Upper lobe of left lung (tissue), 4 donors: Measurements from ENCODE around the gene SASH3.

Source experiments
- EP300 ChIP-seq, 4 donors: sonication (generic); formaldehyde crosslinking; IDR thresholded peaks; one replicate each; pipeline ENCODE4 v1.5.1; 2017; ENCODE audit warnings: antibody characterized with exemption in 4 of 4, control low read depth in 2 of 4
- POLR2A ChIP-seq, 4 donors: fragments of 450-650 bp; IDR thresholded peaks; one replicate each; pipeline ENCODE4 v1.5.1; 2016 to 2017; ENCODE audit warnings: antibody characterized with exemption in 4 of 4, mild to moderate bottlenecking in 2 of 4
- POLR2AphosphoS5 ChIP-seq, 2 donors: sonication (generic); formaldehyde crosslinking; IDR thresholded peaks; one replicate each; pipeline ENCODE4 v1.5.1; 2017; ENCODE audit warnings: antibody characterized with exemption in 2 of 2
- TF ChIP-seq, protein P1 (sequence below), 6 experiments: fragments of 450-650 bp in 4 of 6; fragments of 200-600 bp in 2 of 6; sonication (generic) in 2 of 6; IDR thresholded peaks; one replicate each; pipeline ENCODE4 v1.5.1; 2016 to 2019; ENCODE audit warnings: antibody characterized with exemption in 6 of 6

DNA sequence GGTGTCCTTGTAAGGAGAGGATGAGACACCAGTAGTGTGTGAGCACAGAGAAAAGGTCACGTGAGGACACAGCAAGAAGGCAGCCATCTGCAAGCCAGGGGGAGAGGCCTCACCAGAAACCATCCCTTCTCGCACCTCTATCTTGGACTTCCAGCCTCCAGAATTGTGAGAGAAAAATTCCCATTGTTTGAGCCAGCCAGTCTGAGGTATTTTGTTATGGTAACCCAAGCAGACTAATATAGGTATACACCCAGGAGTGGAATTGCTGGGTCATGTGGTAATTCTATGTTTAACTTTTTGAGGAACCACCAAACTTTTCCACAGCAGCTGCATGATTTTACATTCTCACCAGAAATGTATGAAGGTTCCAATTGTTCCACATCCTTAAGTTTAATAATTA lies 38.4 kb downstream of the SASH3 start:
- TF ChIP-seq, protein P1, sequence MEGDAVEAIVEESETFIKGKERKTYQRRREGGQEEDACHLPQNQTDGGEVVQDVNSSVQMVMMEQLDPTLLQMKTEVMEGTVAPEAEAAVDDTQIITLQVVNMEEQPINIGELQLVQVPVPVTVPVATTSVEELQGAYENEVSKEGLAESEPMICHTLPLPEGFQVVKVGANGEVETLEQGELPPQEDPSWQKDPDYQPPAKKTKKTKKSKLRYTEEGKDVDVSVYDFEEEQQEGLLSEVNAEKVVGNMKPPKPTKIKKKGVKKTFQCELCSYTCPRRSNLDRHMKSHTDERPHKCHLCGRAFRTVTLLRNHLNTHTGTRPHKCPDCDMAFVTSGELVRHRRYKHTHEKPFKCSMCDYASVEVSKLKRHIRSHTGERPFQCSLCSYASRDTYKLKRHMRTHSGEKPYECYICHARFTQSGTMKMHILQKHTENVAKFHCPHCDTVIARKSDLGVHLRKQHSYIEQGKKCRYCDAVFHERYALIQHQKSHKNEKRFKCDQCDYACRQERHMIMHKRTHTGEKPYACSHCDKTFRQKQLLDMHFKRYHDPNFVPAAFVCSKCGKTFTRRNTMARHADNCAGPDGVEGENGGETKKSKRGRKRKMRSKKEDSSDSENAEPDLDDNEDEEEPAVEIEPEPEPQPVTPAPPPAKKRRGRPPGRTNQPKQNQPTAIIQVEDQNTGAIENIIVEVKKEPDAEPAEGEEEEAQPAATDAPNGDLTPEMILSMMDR (IDR thresholded peaks at IDR 0.05) = no peak
- TF ChIP-seq EP300 (IDR thresholded peaks at IDR 0.05) (no peak), POLR2AphosphoS5 (IDR thresholded peaks at IDR 0.05) (no peak), POLR2A (IDR thresholded peaks at IDR 0.05) (no peak)
